NCI-H2196 (cell line): ENCODE measurements around the gene RNF215.
A peak's percentile ranks its signal among the peaks of the same experiment; 100 is the strongest.
"Not testable (repeated sequence)": the region's sequence is repeated elsewhere in the genome, so short reads cannot be mapped to it uniquely, and the experiment has no call there.

ENCODE experiments used
- DNase-seq: peaks from one replicate; lab custom pipeline; 2025; ENCODE audit not compliant: unreplicated experiment; lab: John Stamatoyannopoulos, UW

The RNF215 gene

GRCh38 chr22:30365891-30366290, 21.3 kb downstream of the RNF215 start:
- DNase-seq: no peak

GRCh38 chr22:30362651-30363281, 24.4 kb downstream of the RNF215 start:
- DNase-seq: no peak

- peak; percentile 29 for DNase-seq
Measured at GRCh38 chr22:30361916-30362650, 25.1 kb downstream of the RNF215 start.

- no peak for DNase-seq
Measured at GRCh38 chr22:30358541-30358940, 28.7 kb downstream of the RNF215 start.

- no peak for DNase-seq
Measured at GRCh38 chr22:30357650-30358215, 29.5 kb downstream of the RNF215 start.

GRCh38 chr22:30357236-30357570, 30.0 kb downstream of the RNF215 start:
- no peak for DNase-seq

- DNase-seq: peak; percentile 76
Measured at GRCh38 chr22:30356449-30357235, 30.6 kb downstream of the RNF215 start, which contains the start of the genes CCDC157 and SF3A1. CCDC157 (plus strand) TSS chr22:30357007; CDS start chr22:30366001, 8,994 bp downstream. SF3A1 (minus strand) TSS chr22:30356894; CDS start chr22:30356792, 102 bp downstream.

- DNase-seq: no peak
Measured at GRCh38 chr22:30354644-30355043, 32.6 kb downstream of the RNF215 start.

- DNase-seq: no peak
Measured at GRCh38 chr22:30351226-30351625, 36.0 kb downstream of the RNF215 start.

- no peak for DNase-seq
Measured at GRCh38 chr22:30348809-30349208, 38.4 kb downstream of the RNF215 start.

- DNase-seq: no peak
Measured at GRCh38 chr22:30348404-30348803, 38.8 kb downstream of the RNF215 start.

- no peak for DNase-seq
Measured at GRCh38 chr22:30347255-30347892, 39.8 kb downstream of the RNF215 start.

GRCh38 chr22:30344447-30345200, 42.6 kb downstream of the RNF215 start:
- no peak for DNase-seq

GRCh38 chr22:30340911-30341685, 46.1 kb downstream of the RNF215 start:
- DNase-seq: no peak

GRCh38 chr22:30338802-30339201, 48.4 kb downstream of the RNF215 start:
- no peak for DNase-seq

- DNase-seq: not testable (repeated sequence)
Measured at GRCh38 chr22:30338341-30338740, 48.9 kb downstream of the RNF215 start.

- DNase-seq: no peak
Measured at GRCh38 chr22:30337461-30337778, 49.8 kb downstream of the RNF215 start.

GRCh38 chr22:30336752-30337460, 50.3 kb downstream of the RNF215 start:
- DNase-seq: no peak

- no peak for DNase-seq
Measured at GRCh38 chr22:30335236-30335635, 52.0 kb downstream of the RNF215 start.
